CD8-positive, alpha-beta memory T cell (primary cell): ENCODE measurements around the gene SKAP1. TPM values are rescaled to one million over a fixed set of nuclear protein-coding genes. Genes with fewer than 3 reads are reported as not detected.

Experiments used
- CTCF ChIA-PET: fragments of 350-600 bp; sonication (Branson Sonifier 250); formaldehyde crosslinking; loops from one replicate; lab custom pipeline; 2021; ENCODE audit warnings: antibody characterized with exemption; lab: Charles Lee
- POLR2A ChIA-PET: fragments of 350-600 bp; sonication (Branson Sonifier 250); formaldehyde crosslinking; loops from one replicate; lab custom pipeline; 2021; ENCODE audit warnings: antibody characterized with exemption; lab: Charles Lee
- DNase-seq, 5 donors: peaks; one replicate each; pipeline versions ENCODE4 v3.0.0 to v3.0.0-alpha.2; 2020 to 2022; ENCODE audit warnings: mixed read lengths in 1 of 5
- H3K27ac ChIP-seq: one replicate; pipeline ENCODE4 v1.7.0; 2013; ENCODE audit warnings: low read depth, mild to moderate bottlenecking, low read length, moderate library complexity
- H3K27me3 ChIP-seq: 2 replicates; pipeline ENCODE4 v1.7.0; 2013; ENCODE audit warnings: low read length, mild to moderate bottlenecking; ENCODE audit not compliant: insufficient read depth, poor library complexity, severe bottlenecking
- H3K36me3 ChIP-seq: 2 replicates; pipeline ENCODE4 v1.7.0; 2013; ENCODE audit warnings: mild to moderate bottlenecking, low read length, moderate library complexity; ENCODE audit not compliant: insufficient read depth
- H3K4me1 ChIP-seq: 2 replicates; pipeline ENCODE4 v1.7.0; 2013; ENCODE audit warnings: mild to moderate bottlenecking, low read length, moderate library complexity; ENCODE audit not compliant: insufficient read depth
- H3K4me3 ChIP-seq: 2 replicates; pipeline ENCODE4 v1.7.0; 2013; ENCODE audit warnings: mild to moderate bottlenecking, low read length
- H3K9me3 ChIP-seq: 2 replicates; pipeline ENCODE4 v1.7.0; 2013; ENCODE audit warnings: mild to moderate bottlenecking, low read length
- H3K27ac Mint-ChIP-seq, 8 donors: one replicate each; pipeline ENCODE4 v1.8.0; 2020 to 2021; ENCODE audit warnings: mixed read lengths in 8 of 8, mild to moderate bottlenecking in 6 of 8, inconsistent platforms in 3 of 8, moderate library complexity in 3 of 8
- H3K27me3 Mint-ChIP-seq, 2 donors: one replicate each; pipeline ENCODE4 v1.8.0; 2020 to 2021; ENCODE audit warnings: mixed read lengths in 2 of 2, mild to moderate bottlenecking in 1 of 2, moderate library complexity in 1 of 2
- H3K36me3 Mint-ChIP-seq, 3 donors: one replicate each; pipeline ENCODE4 v1.8.0; 2020 to 2021; ENCODE audit warnings: mixed read lengths in 3 of 3, inconsistent platforms in 1 of 3, mild to moderate bottlenecking in 1 of 3
- H3K4me1 Mint-ChIP-seq, 3 donors: one replicate each; pipeline ENCODE4 v1.8.0; 2020 to 2021; ENCODE audit warnings: mixed read lengths in 3 of 3, inconsistent platforms in 1 of 3, mild to moderate bottlenecking in 1 of 3
- H3K4me3 Mint-ChIP-seq, 7 donors: one replicate each; pipeline ENCODE4 v1.8.0; 2020 to 2021; ENCODE audit warnings: mixed read lengths in 7 of 7, mild to moderate bottlenecking in 6 of 7, moderate library complexity in 4 of 7, inconsistent platforms in 2 of 7
- H3K9me3 Mint-ChIP-seq, 5 donors: one replicate each; pipeline ENCODE4 v1.8.0; 2020 to 2022; ENCODE audit warnings: mixed read lengths in 5 of 5, mild to moderate bottlenecking in 3 of 5, moderate library complexity in 2 of 5, inconsistent platforms in 1 of 5
- polyA plus RNA-seq: library from polyadenylated mRNA; unstranded; fragments of 300-500 nt; fragmentation: Illumina TruSeq; gene quantifications from one replicate; pipeline ENCODE4 v1.2.3, GENCODE V29; 2021
- total RNA-seq, 2 experiments: library from RNA; stranded (reverse); gene quantifications; one replicate each; pipeline ENCODE4 v1.2.3, GENCODE V29; 2021

SKAP1 gene
- total and polyA plus RNA-seq, 3 experiments from 2014 or later: 50.5 to 264 (median 56.0) TPM

DNA sequence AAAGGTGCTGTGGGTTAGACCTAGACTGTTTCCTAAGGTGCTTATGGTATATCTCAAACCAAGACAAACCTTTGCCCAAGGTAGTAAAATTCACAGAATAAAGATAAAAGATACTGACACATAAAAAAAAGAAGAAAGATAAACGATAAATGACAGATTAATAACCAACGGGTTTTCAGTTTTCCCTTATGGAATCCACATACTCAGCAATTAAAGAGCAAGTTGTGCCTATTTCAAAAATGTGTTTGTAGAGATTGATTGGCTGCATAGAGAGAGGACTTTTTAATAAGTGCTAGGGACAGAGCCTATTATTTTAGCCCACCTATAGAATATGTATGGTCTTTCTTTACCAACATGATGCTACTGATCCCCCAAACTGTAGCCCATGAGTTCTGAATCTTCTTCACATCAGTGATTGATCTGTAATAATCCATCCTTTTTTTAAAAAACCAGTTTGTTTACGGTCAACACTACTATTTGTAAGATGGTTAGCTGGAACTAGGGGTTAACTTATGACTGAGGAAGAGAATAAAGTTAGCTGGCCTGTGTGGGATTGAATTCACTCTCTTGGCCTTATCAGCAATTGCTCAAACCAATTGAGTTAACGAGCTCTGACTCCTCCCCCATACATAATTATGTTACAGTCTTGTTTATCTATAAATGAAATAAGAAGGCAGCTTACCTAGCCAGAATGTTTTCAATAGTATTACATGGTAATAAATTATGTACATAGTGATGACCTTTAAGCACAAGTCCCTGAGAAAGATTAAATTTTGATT is 268.7 kb downstream of the SKAP1 start:
- POLR2A ChIA-PET: no interaction called here

DNA sequence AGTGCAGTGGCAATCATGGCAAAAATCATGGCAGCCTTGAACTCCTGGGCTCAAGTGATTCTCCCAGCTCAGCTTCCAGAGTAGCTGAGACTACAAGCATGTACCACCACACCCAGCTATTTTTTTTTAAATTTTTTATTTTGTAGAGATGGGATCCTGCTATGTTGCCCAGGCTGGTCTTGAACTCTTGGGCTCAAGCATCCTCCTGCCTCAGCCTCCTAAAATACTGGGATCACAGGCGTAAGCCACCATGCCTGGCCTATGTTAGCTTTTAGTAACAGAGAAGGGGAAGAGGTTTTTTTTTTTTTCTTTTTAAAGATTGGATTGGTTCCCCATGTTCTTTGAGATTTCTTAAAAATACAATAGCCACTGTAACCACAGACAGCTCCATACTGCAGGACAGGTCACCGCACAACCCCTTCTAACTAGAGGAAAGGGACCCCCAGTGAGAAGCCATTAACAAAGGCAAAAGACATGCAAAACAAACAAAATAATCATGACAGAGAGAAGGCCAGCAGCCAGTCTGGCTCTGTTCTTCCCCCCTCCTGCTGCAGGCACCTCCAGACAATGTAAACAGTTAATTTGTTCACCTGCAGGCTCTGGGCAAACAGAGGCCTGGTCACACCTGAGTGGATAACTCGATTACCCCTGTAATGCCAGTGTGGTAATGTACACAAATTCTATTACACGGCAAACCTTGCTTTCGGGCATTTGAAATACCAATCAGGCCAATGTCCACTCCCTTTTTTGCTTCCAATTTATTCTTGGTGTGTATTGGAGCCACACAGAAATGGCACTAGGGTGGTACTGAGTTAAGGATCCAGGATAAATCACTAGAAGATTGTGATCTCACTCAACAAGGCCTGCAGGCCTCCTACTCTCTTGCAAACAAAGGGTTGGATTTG is 269.6 kb downstream of the SKAP1 start:
- Histone ChIP-seq H3K4me3 (no peak overlapping the region), H3K27ac (no peak overlapping the region), H3K27me3 (no peaks in the 10 kb centered on the region), H3K9me3 (no peaks in the 10 kb centered on the region), H3K4me1 (no peaks in the 10 kb centered on the region), H3K36me3 (peaks cover 27% of the 10 kb centered on the region)
- ChIA-PET CTCF (interaction anchor here (0.6 to 1.6 kb wide), 2 partner anchors 23 to 102 kb away, joined by 3 read pairs; no protein-coding TSS in a partner anchor), POLR2A (no interaction called here)
- peaks cover 0 to 7% (median 2%) of the 10 kb centered on the region in 3 donors for H3K4me1 Mint-ChIP-seq
- no peak for DNase-seq
- H3K9me3 Mint-ChIP-seq: no peaks in the 10 kb centered on the region
- H3K4me3 Mint-ChIP-seq: no peak overlapping the region
- peaks cover 3 to 76% (median 21%) of the 10 kb centered on the region in 3 donors for H3K36me3 Mint-ChIP-seq
- no peaks in the 10 kb centered on the region for H3K27me3 Mint-ChIP-seq
- peak overlapping the region in 1 of 8 donors; percentile 51 for H3K27ac Mint-ChIP-seq

More for the DNA sequence above, 268.7 kb downstream of the SKAP1 start:
- no peak overlapping the region for H3K27ac ChIP-seq
- H3K27me3 Mint-ChIP-seq: no peaks in the 10 kb centered on the region
- no peaks in the 10 kb centered on the region for H3K9me3 ChIP-seq
- DNase-seq: no peak
- H3K27ac Mint-ChIP-seq: peak overlapping the region in 1 of 8 donors; percentile 51
- no peak overlapping the region for H3K4me3 ChIP-seq
- H3K4me1 Mint-ChIP-seq: peaks cover 0 to 11% (median 2%) of the 10 kb centered on the region in 3 donors
- no peak overlapping the region for H3K4me3 Mint-ChIP-seq
- CTCF ChIA-PET: no interaction called here
- H3K36me3 Mint-ChIP-seq: peaks cover 3 to 77% (median 19%) of the 10 kb centered on the region in 3 donors
- H3K36me3 ChIP-seq: peaks cover 18% of the 10 kb centered on the region
- H3K4me1 ChIP-seq: no peaks in the 10 kb centered on the region
- no peaks in the 10 kb centered on the region for H3K27me3 ChIP-seq
- H3K9me3 Mint-ChIP-seq: no peaks in the 10 kb centered on the region

DNA sequence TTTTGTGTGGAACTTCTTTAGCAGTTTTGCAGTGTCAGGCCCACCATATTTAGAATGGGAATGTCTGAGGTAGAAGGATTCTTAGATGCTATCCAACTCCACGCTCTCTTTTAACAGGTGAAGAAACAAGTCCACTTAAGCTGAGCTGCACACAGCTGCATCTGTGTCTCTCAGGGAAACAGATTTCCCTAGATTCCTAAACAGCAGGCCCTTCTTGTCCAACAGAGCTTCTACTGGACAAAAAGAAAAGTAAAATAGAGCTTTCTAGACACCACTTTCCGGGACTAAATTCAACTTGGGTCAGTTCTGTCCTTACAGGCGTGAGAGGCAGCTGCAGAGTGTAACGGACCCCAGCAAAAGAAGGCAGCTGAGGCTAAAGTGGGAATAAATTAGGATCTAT is 270.8 kb downstream of the SKAP1 start:
- peak overlapping the region in 1 of 8 donors; percentile 54 for H3K27ac Mint-ChIP-seq

GRCh38 chr17:48155889-48156611 is 274.0 kb downstream of the SKAP1 start:
- no peak for DNase-seq
- no peaks in the 10 kb centered on the region for H3K27me3 Mint-ChIP-seq
- H3K9me3 Mint-ChIP-seq: no peaks in the 10 kb centered on the region
- Histone ChIP-seq H3K4me1 (no peaks in the 10 kb centered on the region), H3K36me3 (peaks cover 37% of the 10 kb centered on the region), H3K27me3 (no peaks in the 10 kb centered on the region), H3K4me3 (no peak overlapping the region), H3K27ac (no peak overlapping the region), H3K9me3 (no peaks in the 10 kb centered on the region)
- ChIA-PET POLR2A (no interaction called here), CTCF (no interaction called here)
- H3K36me3 Mint-ChIP-seq: peaks cover 0 to 70% (median 8%) of the 10 kb centered on the region in 3 donors
- no peak overlapping the region for H3K4me3 Mint-ChIP-seq
- H3K27ac Mint-ChIP-seq: no peak overlapping the region
- H3K4me1 Mint-ChIP-seq: peaks cover 0 to 1% (median 0%) of the 10 kb centered on the region in 3 donors

More for the DNA sequence above, 270.8 kb downstream of the SKAP1 start:
- peaks cover 0 to 72% (median 15%) of the 10 kb centered on the region in 3 donors for H3K36me3 Mint-ChIP-seq
- Histone ChIP-seq H3K4me1 (no peaks in the 10 kb centered on the region), H3K27ac (no peak overlapping the region), H3K4me3 (no peak overlapping the region), H3K9me3 (no peaks in the 10 kb centered on the region), H3K36me3 (peaks cover 34% of the 10 kb centered on the region), H3K27me3 (no peaks in the 10 kb centered on the region)
- CTCF ChIA-PET: interaction anchor here (0.7 to 1.6 kb wide), 3 partner anchors 104 to 742 kb away, joined by 3 read pairs; partner anchors contain the start of gene SCRN2
- peaks cover 0 to 7% (median under 1%) of the 10 kb centered on the region in 3 donors for H3K4me1 Mint-ChIP-seq
- H3K4me3 Mint-ChIP-seq: no peak overlapping the region
- POLR2A ChIA-PET: no interaction called here
- no peaks in the 10 kb centered on the region for H3K9me3 Mint-ChIP-seq
- H3K27me3 Mint-ChIP-seq: no peaks in the 10 kb centered on the region
- DNase-seq: no peak

GRCh38 chr17:48153691-48154358 is 276.2 kb downstream of the SKAP1 start:
- ChIA-PET CTCF (no interaction called here), POLR2A (no interaction called here)
- Mint-ChIP-seq H3K27me3 (no peaks in the 10 kb centered on the region), H3K4me3 (no peak overlapping the region), H3K27ac (peak overlapping the region in 1 of 8 donors; percentile 78), H3K9me3 (no peaks in the 10 kb centered on the region), H3K36me3 (peaks cover 0 to 69% (median 10%) of the 10 kb centered on the region in 3 donors), H3K4me1 (peaks cover 0 to 1% (median 0%) of the 10 kb centered on the region in 3 donors)
- DNase-seq: no peak
- Histone ChIP-seq H3K27me3 (no peaks in the 10 kb centered on the region), H3K4me3 (no peak overlapping the region), H3K27ac (no peak overlapping the region), H3K36me3 (peaks cover 38% of the 10 kb centered on the region), H3K4me1 (no peaks in the 10 kb centered on the region), H3K9me3 (no peaks in the 10 kb centered on the region)

DNA sequence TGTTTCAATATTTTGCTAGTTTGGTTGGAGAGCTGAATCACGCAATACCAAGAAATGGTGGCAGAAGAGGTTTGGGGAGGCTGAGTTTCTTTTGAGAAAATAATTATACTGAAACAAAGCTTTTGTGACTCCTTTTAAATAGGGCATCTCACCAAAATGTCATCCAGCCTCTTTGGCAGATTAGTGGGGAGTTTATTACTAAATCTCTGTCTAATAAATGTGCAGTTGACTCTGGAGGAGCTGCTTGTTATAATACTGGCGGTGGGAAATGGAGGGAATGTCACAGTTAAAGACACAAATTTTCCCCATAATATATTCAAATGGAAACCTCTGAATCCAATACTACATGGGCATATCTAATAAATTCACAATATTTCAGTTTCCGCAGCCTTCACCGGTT is 277.7 kb downstream of the SKAP1 start:
- Histone ChIP-seq H3K36me3 (peaks cover 52% of the 10 kb centered on the region), H3K9me3 (no peaks in the 10 kb centered on the region), H3K27ac (no peak overlapping the region), H3K27me3 (no peaks in the 10 kb centered on the region), H3K4me3 (no peak overlapping the region), H3K4me1 (no peaks in the 10 kb centered on the region)
- Mint-ChIP-seq H3K36me3 (peaks cover 0 to 81% (median 16%) of the 10 kb centered on the region in 3 donors), H3K4me3 (no peak overlapping the region), H3K9me3 (no peaks in the 10 kb centered on the region), H3K4me1 (peaks cover 0 to 1% (median 0%) of the 10 kb centered on the region in 3 donors), H3K27me3 (peaks cover 0 to 1% of the 10 kb centered on the region in 2 donors), H3K27ac (peak overlapping the region in 1 of 8 donors; percentile 75)
- POLR2A ChIA-PET: no interaction called here
- CTCF ChIA-PET: no interaction called here
- no peak for DNase-seq

DNA sequence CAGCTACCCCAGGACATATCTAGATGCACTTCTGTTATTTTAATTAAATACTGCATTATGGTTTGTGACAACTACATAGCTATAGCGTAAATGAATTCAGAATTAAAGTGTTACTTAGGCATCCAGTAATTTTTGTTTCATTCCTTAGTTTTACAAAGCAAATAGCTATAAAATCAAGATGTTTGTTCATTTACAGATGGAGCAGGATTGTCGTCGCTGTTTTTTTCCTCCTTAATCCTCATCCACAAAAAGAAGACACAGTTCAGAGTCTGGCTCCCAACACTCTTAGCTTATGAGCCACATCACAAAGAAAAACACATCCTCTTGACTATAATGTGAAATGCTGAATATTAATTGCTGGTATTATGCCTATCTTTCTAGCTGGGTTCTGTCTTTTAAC is 278.8 kb downstream of the SKAP1 start:
- peak overlapping the region in 1 of 8 donors; percentile 18 for H3K27ac Mint-ChIP-seq
- no peaks in the 10 kb centered on the region for H3K9me3 Mint-ChIP-seq
- no peak for DNase-seq
- Histone ChIP-seq H3K4me3 (no peak overlapping the region), H3K9me3 (no peaks in the 10 kb centered on the region), H3K27me3 (no peaks in the 10 kb centered on the region), H3K4me1 (no peaks in the 10 kb centered on the region), H3K36me3 (peaks cover 51% of the 10 kb centered on the region), H3K27ac (no peak overlapping the region)
- H3K4me1 Mint-ChIP-seq: peaks cover 0 to 1% (median 0%) of the 10 kb centered on the region in 3 donors
- no peak overlapping the region for H3K4me3 Mint-ChIP-seq
- peaks cover 0 to 1% of the 10 kb centered on the region in 2 donors for H3K27me3 Mint-ChIP-seq
- CTCF ChIA-PET: no interaction called here
- peaks cover 0 to 83% (median 17%) of the 10 kb centered on the region in 3 donors for H3K36me3 Mint-ChIP-seq
- POLR2A ChIA-PET: no interaction called here
